GM18498 (cell line): ENCODE measurements around the gene TLE5.
"Not testable (repeated sequence)": the region's sequence is repeated elsewhere in the genome, so short reads cannot be mapped to it uniquely, and the experiment has no call there.

Experiments used
- ATAC-seq: cut with Tn5 transposase; IDR thresholded peaks from one replicate; pipeline ENCODE4 v1.9.1; 2021; ENCODE audit warnings: mild to moderate bottlenecking, moderate library complexity; ENCODE audit not compliant: unreplicated experiment

The TLE5 gene

GRCh38 chr19:3096902-3097326 lies 34.6 kb upstream of the TLE5 start:
- no peak for ATAC-seq

- no peak for ATAC-seq
Measured at GRCh38 chr19:3096267-3096901, 34.1 kb upstream of the TLE5 start.

- no peak for ATAC-seq
Measured at GRCh38 chr19:3095441-3096191, 33.3 kb upstream of the TLE5 start.

DNA sequence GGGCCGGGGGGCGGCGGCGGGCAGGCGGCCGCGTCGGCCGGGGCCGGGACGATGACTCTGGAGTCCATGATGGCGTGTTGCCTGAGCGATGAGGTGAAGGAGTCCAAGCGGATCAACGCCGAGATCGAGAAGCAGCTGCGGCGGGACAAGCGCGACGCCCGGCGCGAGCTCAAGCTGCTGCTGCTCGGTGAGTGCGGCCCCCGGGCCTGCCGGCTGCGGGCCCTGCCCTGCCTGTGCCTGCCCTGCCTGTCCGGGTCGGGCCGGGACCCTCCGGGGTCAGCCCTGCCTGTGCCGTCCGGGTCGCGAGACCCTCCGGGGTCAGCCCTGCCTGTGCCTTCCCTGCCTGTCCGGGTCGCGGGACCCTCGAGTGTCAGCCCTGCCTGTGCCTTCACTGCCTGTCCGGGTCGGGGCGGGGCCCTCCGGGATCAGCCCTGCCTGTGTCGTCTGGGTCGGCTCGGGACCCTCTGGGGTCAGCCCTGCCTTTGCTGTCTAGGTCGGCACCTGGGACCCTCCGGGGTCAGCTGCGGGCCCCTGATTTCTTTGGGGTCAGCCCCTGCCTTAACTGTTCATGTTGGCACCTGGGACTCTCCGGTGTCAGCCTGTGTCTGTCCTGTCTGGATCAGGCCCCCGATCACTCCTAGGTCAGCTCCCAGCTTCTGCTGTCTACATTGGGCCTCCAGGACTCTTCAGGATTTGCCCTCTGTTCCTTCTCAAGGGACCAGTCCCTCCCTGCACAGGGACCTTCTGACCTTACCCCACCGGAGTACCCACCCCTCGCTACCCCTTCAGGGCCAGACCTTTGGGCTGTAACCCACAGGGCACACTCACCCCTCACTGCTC lies 32.5 kb upstream of the TLE5 start:
- ATAC-seq: peak; percentile 13

GRCh38 chr19:3089299-3089855 lies 27.1 kb upstream of the TLE5 start:
- ATAC-seq: not testable (repeated sequence)

GRCh38 chr19:3087769-3088168 lies 25.5 kb upstream of the TLE5 start:
- ATAC-seq: no peak

DNA sequence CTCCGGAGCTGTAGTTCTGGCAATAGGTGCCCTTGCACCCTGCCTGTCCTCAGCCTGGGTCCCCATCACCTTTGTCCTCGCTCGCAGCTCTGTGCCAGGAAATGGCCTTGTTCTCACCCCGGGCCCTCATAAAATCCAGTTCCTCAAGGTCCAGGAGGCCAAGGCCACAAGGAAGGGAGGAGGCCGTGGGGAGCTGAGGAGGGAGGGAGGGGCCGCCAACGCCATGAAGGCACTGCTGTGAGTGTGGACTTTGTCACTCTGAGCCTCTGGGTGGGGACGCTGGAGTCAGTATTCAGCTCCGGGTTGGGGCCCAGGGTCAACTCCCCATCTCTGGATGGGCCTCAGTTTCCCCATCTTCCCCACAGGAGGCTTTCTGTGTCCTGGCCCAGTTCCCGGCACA lies 22.6 kb upstream of the TLE5 start:
- ATAC-seq: no peak

DNA sequence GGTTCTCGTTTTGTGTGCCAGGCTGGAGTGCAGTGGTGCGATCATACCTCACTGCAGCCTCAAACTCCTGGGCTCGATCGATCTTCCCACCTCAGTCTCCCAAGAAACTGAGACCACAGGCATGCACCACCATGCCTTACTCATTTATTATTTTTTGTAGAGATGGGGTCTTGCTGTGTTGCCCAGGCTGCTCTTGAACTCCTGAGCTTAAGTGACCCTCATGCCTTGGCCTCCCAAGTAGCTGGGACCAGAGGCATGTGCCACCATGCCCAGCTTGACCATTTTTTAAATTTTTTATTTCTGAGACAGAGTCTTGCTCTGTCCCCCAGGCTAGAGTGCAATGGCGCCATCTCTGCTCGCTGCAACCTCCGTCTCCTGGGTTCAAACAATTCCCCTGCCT lies 21.7 kb upstream of the TLE5 start:
- ATAC-seq: no peak

DNA sequence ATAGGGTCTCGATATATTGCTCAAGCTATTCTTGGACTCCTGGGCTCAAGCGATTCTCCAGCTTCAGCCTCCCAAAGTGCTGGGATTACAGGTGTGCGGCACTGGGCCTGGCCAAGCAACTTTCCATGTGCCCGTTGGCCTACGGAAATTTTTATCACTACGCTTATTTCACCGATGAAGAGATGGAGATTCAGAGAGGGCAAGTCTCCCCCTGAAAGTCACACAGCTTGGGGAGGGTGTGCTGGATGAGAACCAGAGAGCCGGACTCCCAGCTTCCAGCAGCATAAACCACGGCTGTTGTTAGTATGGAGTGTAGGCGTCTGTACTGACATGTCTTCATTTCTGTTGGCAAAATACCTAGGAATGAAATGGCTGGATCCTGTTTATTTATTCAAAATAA lies 20.0 kb upstream of the TLE5 start:
- no peak for ATAC-seq

DNA sequence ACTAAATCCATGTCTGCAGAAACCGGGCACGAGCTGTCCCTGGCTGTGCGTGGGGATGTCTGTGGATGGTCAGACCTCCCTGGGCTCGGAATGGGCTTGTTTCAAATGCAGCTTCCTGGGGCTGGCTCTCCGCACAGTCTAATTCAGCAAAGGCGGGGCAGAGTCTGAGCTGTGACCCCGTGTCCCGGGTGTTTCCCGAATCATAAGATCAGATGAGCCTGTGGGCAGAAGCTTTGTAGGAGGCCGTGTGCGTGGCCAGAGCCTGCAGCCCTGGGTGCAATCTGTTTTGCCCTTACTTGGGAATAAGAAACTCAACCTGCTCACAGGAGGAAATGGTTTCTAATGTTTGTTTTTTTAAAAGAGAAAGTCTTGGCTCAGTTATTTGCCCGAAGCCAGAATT lies 18.0 kb upstream of the TLE5 start:
- no peak for ATAC-seq

DNA sequence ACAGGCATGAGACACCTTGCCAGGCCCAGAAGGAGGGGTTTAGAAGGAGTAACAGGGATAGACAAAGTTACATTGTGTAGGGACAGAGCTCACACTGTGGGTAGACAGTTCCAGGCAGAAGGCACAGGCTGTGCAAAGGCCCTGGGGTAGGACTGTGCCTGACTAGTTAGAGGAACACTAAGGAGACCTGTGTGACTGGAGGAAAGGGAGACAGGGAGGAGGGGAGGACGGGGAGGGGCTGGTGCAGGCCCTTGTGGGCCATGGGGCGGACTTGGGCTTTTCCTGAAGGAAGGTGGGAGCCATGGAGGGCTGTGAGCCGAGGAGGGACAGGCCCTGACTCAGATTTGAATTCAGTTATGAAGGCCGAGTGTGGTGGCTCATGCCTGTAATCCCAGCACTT lies 17.3 kb upstream of the TLE5 start:
- ATAC-seq: no peak

GRCh38 chr19:3075605-3076431 lies 13.5 kb upstream of the TLE5 start:
- ATAC-seq: no peak

DNA sequence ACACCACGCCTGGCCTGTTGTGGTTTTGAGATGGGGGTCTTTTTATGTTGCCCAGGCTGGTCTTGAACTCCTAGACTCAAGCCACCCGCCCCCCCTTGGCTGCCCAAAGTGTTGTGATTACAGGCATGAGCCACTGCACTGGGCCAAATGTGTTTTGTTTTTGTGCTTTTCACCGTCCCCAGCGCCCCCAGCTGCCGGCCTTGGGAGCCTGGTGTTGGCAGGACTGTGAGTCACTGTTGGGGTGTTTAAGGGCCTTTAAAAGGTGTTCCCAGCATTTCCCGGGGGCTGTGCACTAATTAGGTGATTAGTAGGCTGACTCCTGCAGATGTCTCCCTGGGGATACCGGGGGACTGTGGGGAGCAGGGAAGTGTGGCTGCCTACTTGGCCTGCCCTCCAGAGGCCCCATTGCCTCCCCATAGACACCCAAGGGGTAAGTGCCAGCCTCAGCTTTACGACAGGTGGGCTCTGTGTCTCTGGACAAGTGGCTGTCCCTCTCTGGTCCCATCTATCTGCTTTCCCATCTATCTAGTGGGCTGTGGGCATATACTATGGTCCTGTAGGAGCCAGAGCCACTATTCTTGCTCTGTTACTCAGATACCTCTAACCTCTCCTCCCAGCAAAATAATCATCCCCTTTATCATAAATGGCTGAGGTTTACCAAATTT lies 11.8 kb upstream of the TLE5 start:
- no peak for ATAC-seq

- no peak for ATAC-seq
Measured at GRCh38 chr19:3073159-3073563, 10.9 kb upstream of the TLE5 start.

DNA sequence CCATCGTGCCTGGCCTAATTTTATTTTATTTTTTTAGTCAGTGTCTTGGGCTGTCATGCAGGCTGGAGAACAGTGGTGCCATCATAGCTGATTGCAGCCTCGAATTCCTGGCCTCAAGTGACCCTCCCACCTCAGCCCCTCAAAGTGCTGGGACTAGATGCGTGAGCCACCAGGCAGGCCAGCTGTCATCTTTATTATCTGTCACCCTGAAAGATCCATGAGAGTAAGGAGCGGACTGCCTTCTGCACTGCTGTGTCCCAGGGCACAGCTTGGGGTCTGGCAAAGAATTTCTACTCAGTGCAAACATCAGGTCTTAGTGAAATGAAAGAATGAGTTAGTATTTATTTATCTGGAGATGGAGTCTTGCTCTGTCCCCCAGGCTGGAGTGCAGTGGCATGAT lies 9.5 kb upstream of the TLE5 start:
- ATAC-seq: no peak

- ATAC-seq: no peak
Measured at GRCh38 chr19:3068071-3068470, 5.8 kb upstream of the TLE5 start.

- no peak for ATAC-seq
Measured at GRCh38 chr19:3067563-3067962, 5.3 kb upstream of the TLE5 start.

- no peak for ATAC-seq
Measured at GRCh38 chr19:3066482-3067049, 4.3 kb upstream of the TLE5 start.

GRCh38 chr19:3065675-3066357 lies 3.5 kb upstream of the TLE5 start:
- peak; percentile 46 for ATAC-seq
